BLaER1 treated with 17β-estradiol and CSF1 and Interleukin-3, amounts not matched to agents 10 nM and 100 nM (cell line): ENCODE data around the gene ZC3H10.
A peak's percentile ranks its signal among the peaks of the same experiment; 100 is the strongest.

Experiments
- H3K27ac ChIP-seq, 11 experiments: shearing (Covaris generic); formaldehyde crosslinking; 2 replicates each; pipeline ENCODE4 v1.8.1; 2022
- H3K27me3 ChIP-seq, 11 experiments: shearing (Covaris generic); formaldehyde crosslinking; 2 replicates each; pipeline ENCODE4 v1.8.1; 2022
- H3K36me3 ChIP-seq, 11 experiments: shearing (Covaris generic); formaldehyde crosslinking; 2 replicates each; pipeline ENCODE4 v1.8.1; 2022
- H3K4me1 ChIP-seq, 10 experiments: shearing (Covaris generic); formaldehyde crosslinking; 2 replicates each; pipeline ENCODE4 v1.8.1; 2022
- H3K4me2 ChIP-seq, 11 experiments: shearing (Covaris generic); formaldehyde crosslinking; 2 replicates each; pipeline ENCODE4 v1.8.1; 2022
- H3K4me3 ChIP-seq, 10 experiments: shearing (Covaris generic); formaldehyde crosslinking; 2 replicates each; pipeline ENCODE4 v1.8.1; 2022
- H3K9ac ChIP-seq, 11 experiments: shearing (Covaris generic); formaldehyde crosslinking; 2 replicates each; pipeline ENCODE4 v1.8.1; 2022
- H3K9me3 ChIP-seq, 11 experiments: shearing (Covaris generic); formaldehyde crosslinking; replicated peaks in 1 of 11; 2 replicates each; pipeline ENCODE4 v1.8.1; 2022
- H4K20me1 ChIP-seq, 11 experiments: shearing (Covaris generic); formaldehyde crosslinking; 2 replicates each; pipeline ENCODE4 v1.8.1; 2022
- Cebpa-rat ChIP-seq, 11 experiments: shearing (Covaris generic); IDR thresholded peaks; 2 replicates each; pipeline ENCODE4 v1.8.1; 2022

ZC3H10 gene

DNA sequence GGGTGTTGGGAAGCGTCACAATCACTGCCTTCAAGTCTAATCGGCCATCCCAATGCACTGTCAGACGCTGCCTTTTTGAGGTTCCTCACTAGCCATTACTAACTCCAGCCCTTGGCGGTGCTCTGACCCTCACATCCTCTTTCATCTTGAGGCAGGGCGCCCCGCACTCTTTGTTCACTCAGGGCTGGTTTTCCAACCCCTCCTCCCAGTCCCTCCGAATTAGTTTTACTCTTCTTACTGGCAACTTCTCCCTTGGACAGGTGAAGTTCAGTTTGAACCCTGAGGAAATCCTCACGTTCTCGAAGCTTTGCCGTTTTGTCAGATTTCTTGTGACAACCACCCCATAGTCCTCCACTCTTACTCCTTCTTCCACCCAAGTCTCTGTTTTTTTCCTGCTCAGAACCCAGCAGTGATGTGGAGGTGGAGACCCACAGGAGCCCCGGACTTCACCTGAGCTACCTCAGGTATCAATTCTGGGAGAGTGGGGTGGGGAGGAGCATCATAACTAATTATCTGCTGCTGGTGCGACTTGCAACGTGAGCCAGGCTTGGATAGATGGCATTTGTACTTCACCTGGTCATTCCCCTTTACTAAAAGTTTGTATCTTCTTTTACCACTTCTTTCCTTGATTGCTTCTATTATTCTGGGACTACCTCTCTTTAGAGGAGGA is 757 bp downstream of the ZC3H10 start:
- peak overlapping the region; percentile 48 to 94 (median 88); a peak in 21 of 22 replicates for H3K27ac ChIP-seq
- no peak for TF ChIP-seq Cebpa-rat (IDR thresholded peaks at IDR 0.05)

GRCh38 chr12:56119361-56119796 is 1.3 kb downstream of the ZC3H10 start:
- H3K36me3 ChIP-seq: peaks cover 23 to 57% (median 40%) of the 10 kb centered on the region in 11 experiments
- peak overlapping the region; percentile 80 to 97 (median 94) for H3K9ac ChIP-seq
- H4K20me1 ChIP-seq: peaks cover 0 to 11% (median 0%) of the 10 kb centered on the region in 11 experiments; a peak in 4 of 22 replicates
- no peaks in the 10 kb centered on the region for H3K27me3 ChIP-seq
- peak overlapping the region in 10 of 11 experiments; percentile 75 to 94 (median 88); a peak in 18 of 22 replicates for H3K27ac ChIP-seq
- no peak for TF ChIP-seq Cebpa-rat (IDR thresholded peaks at IDR 0.05)
- H3K4me1 ChIP-seq: peaks cover 25 to 54% (median 41%) of the 10 kb centered on the region in 10 experiments
- peak overlapping the region; percentile 78 to 100 (median 95) for H3K4me2 ChIP-seq
- H3K4me3 ChIP-seq: peak overlapping the region; percentile 72 to 97 (median 86); a peak in 19 of 20 replicates
- peaks cover 0 to 5% (median 3%) of the 10 kb centered on the region in 11 experiments; a peak in 6 of 22 replicates for H3K9me3 ChIP-seq

More for the DNA sequence above, 757 bp downstream of the ZC3H10 start:
- Histone ChIP-seq H3K4me3 (peak overlapping the region; percentile 72 to 97 (median 86)), H3K4me2 (peak overlapping the region; percentile 78 to 100 (median 95)), H3K4me1 (peaks cover 25 to 48% (median 35%) of the 10 kb centered on the region in 10 experiments), H3K36me3 (peaks cover 28 to 57% (median 43%) of the 10 kb centered on the region in 11 experiments), H3K27me3 (no peaks in the 10 kb centered on the region), H3K9ac (peak overlapping the region; percentile 80 to 97 (median 94)), H4K20me1 (peaks cover 0 to 11% (median 0%) of the 10 kb centered on the region in 11 experiments; a peak in 4 of 22 replicates), H3K9me3 (peaks cover 0 to 5% (median 3%) of the 10 kb centered on the region in 11 experiments; a peak in 6 of 22 replicates)

- peak overlapping the region; percentile 78 to 100 (median 95) for H3K4me2 ChIP-seq
- peak overlapping the region; percentile 32 to 97 (median 94); a peak in 20 of 22 replicates for H3K9ac ChIP-seq
- no peak for TF ChIP-seq Cebpa-rat (IDR thresholded peaks at IDR 0.05)
- peaks cover 0 to 11% (median 0%) of the 10 kb centered on the region in 11 experiments; a peak in 4 of 22 replicates for H4K20me1 ChIP-seq
- H3K9me3 ChIP-seq: peaks cover 0 to 2% (median 1%) of the 10 kb centered on the region in 11 experiments; a peak in 5 of 22 replicates
- peaks cover 27 to 59% (median 49%) of the 10 kb centered on the region in 10 experiments for H3K4me1 ChIP-seq
- no peaks in the 10 kb centered on the region for H3K27me3 ChIP-seq
- peaks cover 19 to 55% (median 38%) of the 10 kb centered on the region in 11 experiments for H3K36me3 ChIP-seq
- no peak overlapping the region; a peak in 1 of 20 replicates for H3K4me3 ChIP-seq
- H3K27ac ChIP-seq: peak overlapping the region in 3 of 11 experiments; percentile 82 to 94 (median 92); a peak in 4 of 22 replicates
Measured at GRCh38 chr12:56120158-56120846, 2.2 kb downstream of the ZC3H10 start.

DNA sequence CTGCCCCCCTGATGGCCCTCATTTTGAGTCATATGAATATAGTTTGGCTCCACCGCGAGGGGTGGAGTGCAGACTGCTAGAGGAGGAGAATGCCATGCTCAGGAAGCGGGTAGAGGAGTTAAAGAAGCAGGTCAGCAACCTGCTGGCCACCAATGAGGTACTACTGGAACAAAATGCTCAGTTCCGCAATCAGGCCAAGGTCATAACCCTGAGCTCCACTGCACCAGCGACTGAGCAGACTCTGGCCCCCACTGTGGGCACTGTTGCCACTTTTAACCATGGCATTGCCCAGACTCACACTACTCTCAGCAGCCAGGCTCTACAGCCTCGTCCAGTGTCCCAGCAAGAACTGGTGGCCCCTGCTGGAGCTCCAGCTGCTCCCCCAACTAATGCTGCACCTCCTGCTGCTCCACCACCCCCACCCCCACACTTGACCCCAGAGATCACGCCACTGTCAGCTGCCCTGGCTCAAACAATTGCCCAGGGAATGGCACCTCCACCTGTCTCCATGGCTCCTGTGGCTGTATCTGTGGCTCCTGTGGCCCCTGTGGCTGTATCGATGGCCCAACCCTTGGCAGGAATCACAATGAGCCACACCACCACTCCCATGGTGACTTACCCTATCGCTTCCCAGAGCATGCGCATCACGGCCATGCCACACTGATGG is 3.3 kb downstream of the ZC3H10 start:
- Histone ChIP-seq H3K27ac (no peak overlapping the region), H4K20me1 (peaks cover 0 to 11% (median 0%) of the 10 kb centered on the region in 11 experiments; a peak in 4 of 22 replicates), H3K36me3 (peaks cover 19 to 55% (median 38%) of the 10 kb centered on the region in 11 experiments), H3K4me1 (peaks cover 32 to 66% (median 55%) of the 10 kb centered on the region in 10 experiments), H3K9me3 (no peaks in the 10 kb centered on the region), H3K4me3 (no peak overlapping the region), H3K4me2 (no peak overlapping the region), H3K9ac (peak overlapping the region in 6 of 11 experiments; percentile 6 to 97 (median 73); a peak in 6 of 22 replicates), H3K27me3 (no peaks in the 10 kb centered on the region)
- no peak for TF ChIP-seq Cebpa-rat (IDR thresholded peaks at IDR 0.05)

GRCh38 chr12:56122637-56123036 is 4.6 kb downstream of the ZC3H10 start:
- peaks cover 14 to 47% (median 31%) of the 10 kb centered on the region in 11 experiments for H3K36me3 ChIP-seq
- H3K4me1 ChIP-seq: peaks cover 45 to 79% (median 68%) of the 10 kb centered on the region in 10 experiments
- no peaks in the 10 kb centered on the region for H3K9me3 ChIP-seq
- peak overlapping the region in 2 of 11 experiments; percentile 0 to 16; a peak in 2 of 22 replicates for H3K27ac ChIP-seq
- H3K27me3 ChIP-seq: no peaks in the 10 kb centered on the region
- no peak overlapping the region for H3K4me3 ChIP-seq
- TF ChIP-seq Cebpa-rat (IDR thresholded peaks at IDR 0.05): no peak
- peak overlapping the region in 2 of 11 experiments; percentile 21 to 44; a peak in 2 of 22 replicates for H3K9ac ChIP-seq
- H4K20me1 ChIP-seq: peaks cover 0 to 9% (median 0%) of the 10 kb centered on the region in 11 experiments; a peak in 5 of 22 replicates
- H3K4me2 ChIP-seq: peak overlapping the region in 1 of 11 experiments; percentile 15; a peak in 1 of 22 replicates

DNA sequence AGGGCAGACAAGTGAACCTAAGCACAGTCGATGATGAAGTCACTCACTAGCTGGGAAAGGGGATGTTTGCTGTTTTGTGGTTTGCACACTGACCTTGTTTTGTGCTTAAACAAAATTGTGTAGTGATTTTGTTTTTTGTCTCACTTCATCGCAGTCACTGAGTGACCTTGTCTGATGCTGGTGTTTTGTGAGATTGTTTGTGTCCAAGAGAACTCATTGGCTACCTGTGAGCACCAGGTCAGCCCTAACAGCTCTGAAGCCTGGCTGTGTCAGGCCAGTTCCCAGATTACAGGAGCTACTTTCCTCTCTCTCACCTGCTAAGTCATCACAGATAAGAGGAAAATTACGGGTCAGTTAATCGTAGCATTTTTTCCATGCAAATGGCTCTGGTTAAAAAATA is 6.1 kb downstream of the ZC3H10 start:
- Histone ChIP-seq H3K27ac (peak overlapping the region in 4 of 11 experiments; percentile 2 to 71 (median 19); a peak in 1 of 22 replicates), H4K20me1 (peaks cover 0 to 9% (median 0%) of the 10 kb centered on the region in 11 experiments; a peak in 6 of 22 replicates), H3K27me3 (no peaks in the 10 kb centered on the region), H3K9me3 (no peaks in the 10 kb centered on the region), H3K4me3 (no peak overlapping the region), H3K9ac (peak overlapping the region in 3 of 11 experiments; percentile 3 to 23 (median 19); a peak in 3 of 22 replicates), H3K4me1 (peaks cover 39 to 76% (median 64%) of the 10 kb centered on the region in 10 experiments), H3K4me2 (peak overlapping the region in 5 of 11 experiments; percentile 0 to 98 (median 82); a peak in 10 of 22 replicates), H3K36me3 (peaks cover 14 to 46% (median 30%) of the 10 kb centered on the region in 11 experiments)
- TF ChIP-seq Cebpa-rat (IDR thresholded peaks at IDR 0.05): no peak

GRCh38 chr12:56126732-56127239 is 8.7 kb downstream of the ZC3H10 start:
- peaks cover 45 to 80% (median 68%) of the 10 kb centered on the region in 10 experiments for H3K4me1 ChIP-seq
- H3K4me2 ChIP-seq: peak overlapping the region; percentile 82 to 98 (median 92)
- H3K4me3 ChIP-seq: peak overlapping the region; percentile 40 to 98 (median 52); a peak in 15 of 20 replicates
- peak overlapping the region; percentile 54 to 96 (median 71); a peak in 20 of 22 replicates for H3K9ac ChIP-seq
- no peaks in the 10 kb centered on the region for H3K9me3 ChIP-seq
- TF ChIP-seq Cebpa-rat (IDR thresholded peaks at IDR 0.05): no peak
- H3K27me3 ChIP-seq: no peaks in the 10 kb centered on the region
- H4K20me1 ChIP-seq: peaks cover 0 to 21% (median 0%) of the 10 kb centered on the region in 11 experiments; a peak in 6 of 22 replicates
- H3K36me3 ChIP-seq: peaks cover 16 to 43% (median 27%) of the 10 kb centered on the region in 11 experiments
- H3K27ac ChIP-seq: peak overlapping the region; percentile 59 to 89 (median 71); a peak in 21 of 22 replicates
